ENCODE data around the gene PGLYRP4.

DNA sequence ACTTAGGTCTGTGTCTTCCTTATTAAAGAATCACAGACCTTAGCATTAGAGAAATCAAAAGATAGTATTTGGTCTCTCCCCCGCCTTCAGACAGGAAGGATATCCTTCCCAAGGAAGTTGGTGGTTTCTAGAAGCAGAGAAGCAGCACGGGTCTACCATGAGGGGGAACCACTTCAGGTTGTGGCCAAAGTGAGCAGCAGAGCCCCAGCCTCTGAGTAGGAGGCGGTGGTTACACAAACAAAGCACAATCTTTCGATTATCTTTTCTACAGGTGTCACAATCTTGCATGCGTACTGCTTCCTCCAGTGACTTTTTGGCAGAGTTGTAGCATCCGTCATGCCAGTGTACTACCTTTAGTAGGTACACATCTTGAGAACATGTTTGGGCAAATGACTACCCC lies 8.8 kb downstream of the PGLYRP4 start:
- TF ChIP-seq, protein P1, sequence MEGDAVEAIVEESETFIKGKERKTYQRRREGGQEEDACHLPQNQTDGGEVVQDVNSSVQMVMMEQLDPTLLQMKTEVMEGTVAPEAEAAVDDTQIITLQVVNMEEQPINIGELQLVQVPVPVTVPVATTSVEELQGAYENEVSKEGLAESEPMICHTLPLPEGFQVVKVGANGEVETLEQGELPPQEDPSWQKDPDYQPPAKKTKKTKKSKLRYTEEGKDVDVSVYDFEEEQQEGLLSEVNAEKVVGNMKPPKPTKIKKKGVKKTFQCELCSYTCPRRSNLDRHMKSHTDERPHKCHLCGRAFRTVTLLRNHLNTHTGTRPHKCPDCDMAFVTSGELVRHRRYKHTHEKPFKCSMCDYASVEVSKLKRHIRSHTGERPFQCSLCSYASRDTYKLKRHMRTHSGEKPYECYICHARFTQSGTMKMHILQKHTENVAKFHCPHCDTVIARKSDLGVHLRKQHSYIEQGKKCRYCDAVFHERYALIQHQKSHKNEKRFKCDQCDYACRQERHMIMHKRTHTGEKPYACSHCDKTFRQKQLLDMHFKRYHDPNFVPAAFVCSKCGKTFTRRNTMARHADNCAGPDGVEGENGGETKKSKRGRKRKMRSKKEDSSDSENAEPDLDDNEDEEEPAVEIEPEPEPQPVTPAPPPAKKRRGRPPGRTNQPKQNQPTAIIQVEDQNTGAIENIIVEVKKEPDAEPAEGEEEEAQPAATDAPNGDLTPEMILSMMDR (IDR thresholded peaks at IDR 0.05), result no peak
- TF ChIP-seq EZH2 (IDR thresholded peaks at IDR 0.05; ENCODE audit: borderline replicate concordance, insufficient read depth, low read depth, low read length, poor library complexity, severe bottlenecking), result no peak

Data from B cell (primary cell).